Ascending aorta (tissue), 2 donors: ENCODE results near the gene MROH2B. TPM values are rescaled to one million over a fixed set of nuclear protein-coding genes. Genes with fewer than 3 reads are reported as not detected.

Experiments
- DNase-seq, 2 donors: peaks; one replicate each; pipeline ENCODE4 v3.0.0-alpha.2; 2019; ENCODE audit warnings: low spot score in 2 of 2
- H3K27ac ChIP-seq, 2 donors: fragments of 200-600 bp; sonication (generic); one replicate each; pipeline ENCODE4 v1.5.1; 2016 to 2017; ENCODE audit warnings: mild to moderate bottlenecking in 1 of 2
- H3K27me3 ChIP-seq: fragments of 200-600 bp; sonication (generic); one replicate; pipeline ENCODE4 v1.5.1; 2017
- H3K36me3 ChIP-seq, 2 donors: fragments of 200-600 bp; sonication (generic); one replicate each; pipeline ENCODE4 v1.5.1; 2016
- H3K4me1 ChIP-seq, 2 donors: fragments of 200-600 bp; sonication (generic); one replicate each; pipeline ENCODE4 v1.5.1; 2016 to 2017; ENCODE audit warnings: mild to moderate bottlenecking in 1 of 2
- H3K4me3 ChIP-seq, 2 donors: fragments of 200-600 bp; sonication (generic); one replicate each; pipeline ENCODE4 v1.5.1; 2016 to 2017; ENCODE audit warnings: mild to moderate bottlenecking in 1 of 2
- H3K9me3 ChIP-seq, 2 donors: fragments of 200-600 bp; sonication (generic); one replicate each; pipeline ENCODE4 v1.5.1; 2016
- CTCF ChIP-seq, 3 experiments: fragments of 200-600 bp in 2 of 3; fragments of 450-650 bp in 1 of 3; sonication (generic) in 2 of 3; IDR thresholded peaks; one replicate each; pipeline ENCODE4 v1.5.1; 2016 to 2019; ENCODE audit warnings: antibody characterized with exemption in 3 of 3, mild to moderate bottlenecking in 1 of 3, moderate library complexity in 1 of 3
- intact Hi-C: fragments of 100-400 bp; cut with DNase I; formaldehyde crosslinking; loops from one replicate; pipeline ENCODE4 v1.15.1; 2023
- total RNA-seq: library from RNA; depleted of rRNA; stranded (reverse); fragments of >200 nt; gene quantifications from one replicate; pipeline ENCODE4 v1.1.0, GENCODE V29; 2016

MROH2B gene
- total RNA-seq, 1 donor from 2014 or later: not detected

GRCh38 chr5:40984884-40985283, 86.3 kb downstream of the MROH2B start:
- intact Hi-C loops: no loop called here
- no peak for DNase-seq
- no peak for TF ChIP-seq CTCF (IDR thresholded peaks at IDR 0.05)
- no peak overlapping the region for H3K4me3 ChIP-seq
- no peaks in the 10 kb centered on the region for H3K27me3 ChIP-seq
- H3K36me3 ChIP-seq: no peaks in the 10 kb centered on the region
- H3K9me3 ChIP-seq: peaks cover 0 to 4% of the 10 kb centered on the region in 2 donors
- no peak overlapping the region for H3K27ac ChIP-seq
- H3K4me1 ChIP-seq: peaks cover 0 to 2% of the 10 kb centered on the region in 2 donors

- H3K4me3 ChIP-seq: no peak overlapping the region
- no peaks in the 10 kb centered on the region for H3K27me3 ChIP-seq
- no peaks in the 10 kb centered on the region for H3K4me1 ChIP-seq
- H3K36me3 ChIP-seq: no peaks in the 10 kb centered on the region
- peaks cover 0 to 4% of the 10 kb centered on the region in 2 donors for H3K9me3 ChIP-seq
- intact Hi-C loops: no loop called here
- TF ChIP-seq CTCF (IDR thresholded peaks at IDR 0.05): no peak
- DNase-seq: no peak
- H3K27ac ChIP-seq: no peak overlapping the region
Measured at GRCh38 chr5:40983781-40984180, 87.4 kb downstream of the MROH2B start.

- no peaks in the 10 kb centered on the region for H3K4me1 ChIP-seq
- no peak for TF ChIP-seq CTCF (IDR thresholded peaks at IDR 0.05)
- H3K27me3 ChIP-seq: no peaks in the 10 kb centered on the region
- H3K36me3 ChIP-seq: no peaks in the 10 kb centered on the region
- H3K4me3 ChIP-seq: no peak overlapping the region
- intact Hi-C loops: no loop called here
- no peak overlapping the region for H3K27ac ChIP-seq
- no peak for DNase-seq
- H3K9me3 ChIP-seq: no peaks in the 10 kb centered on the region
Measured at GRCh38 chr5:40981420-40981819, 89.7 kb downstream of the MROH2B start.

GRCh38 chr5:40976836-40977235, 94.3 kb downstream of the MROH2B start:
- Histone ChIP-seq H3K27me3 (no peaks in the 10 kb centered on the region), H3K36me3 (no peaks in the 10 kb centered on the region), H3K27ac (no peak overlapping the region), H3K9me3 (no peaks in the 10 kb centered on the region), H3K4me1 (no peaks in the 10 kb centered on the region), H3K4me3 (no peak overlapping the region)
- no peak for DNase-seq
- intact Hi-C loops: no loop called here
- no peak for TF ChIP-seq CTCF (IDR thresholded peaks at IDR 0.05)

GRCh38 chr5:40976041-40976440, 95.1 kb downstream of the MROH2B start:
- H3K4me3 ChIP-seq: no peak overlapping the region

More at GRCh38 chr5:40976041-40976440, 95.1 kb downstream of the MROH2B start:
- intact Hi-C loops: no loop called here
- TF ChIP-seq CTCF (IDR thresholded peaks at IDR 0.05): no peak
- H3K27me3 ChIP-seq: no peaks in the 10 kb centered on the region
- no peaks in the 10 kb centered on the region for H3K9me3 ChIP-seq
- H3K4me1 ChIP-seq: no peaks in the 10 kb centered on the region
- H3K27ac ChIP-seq: no peak overlapping the region
- no peaks in the 10 kb centered on the region for H3K36me3 ChIP-seq
- no peak for DNase-seq
